NCI-H2196 (cell line): ENCODE data around the gene FILIP1L.

Source experiments
- DNase-seq: peaks from one replicate; lab custom pipeline; 2025; ENCODE audit not compliant: unreplicated experiment; lab: John Stamatoyannopoulos, UW

Gene FILIP1L

DNA sequence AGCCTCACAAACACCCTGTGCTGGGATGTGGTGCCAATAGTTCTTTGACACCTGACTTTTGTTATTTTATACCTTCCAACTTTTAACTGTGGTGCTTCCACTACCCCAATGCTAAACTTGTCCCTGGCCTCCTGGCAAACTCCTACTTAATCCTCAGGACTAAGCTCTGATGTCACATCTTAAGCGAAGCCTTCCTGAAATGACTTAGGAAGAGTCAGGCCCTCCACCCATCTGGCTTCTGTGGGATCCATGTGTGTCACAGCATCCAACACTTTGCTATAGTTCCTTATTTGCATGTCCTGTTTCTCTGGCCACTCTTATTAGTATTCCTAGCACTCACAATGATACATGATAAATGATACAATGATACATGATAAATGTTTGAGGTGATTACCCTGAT lies 133.2 kb downstream of the FILIP1L start:
- DNase-seq: no peak

DNA sequence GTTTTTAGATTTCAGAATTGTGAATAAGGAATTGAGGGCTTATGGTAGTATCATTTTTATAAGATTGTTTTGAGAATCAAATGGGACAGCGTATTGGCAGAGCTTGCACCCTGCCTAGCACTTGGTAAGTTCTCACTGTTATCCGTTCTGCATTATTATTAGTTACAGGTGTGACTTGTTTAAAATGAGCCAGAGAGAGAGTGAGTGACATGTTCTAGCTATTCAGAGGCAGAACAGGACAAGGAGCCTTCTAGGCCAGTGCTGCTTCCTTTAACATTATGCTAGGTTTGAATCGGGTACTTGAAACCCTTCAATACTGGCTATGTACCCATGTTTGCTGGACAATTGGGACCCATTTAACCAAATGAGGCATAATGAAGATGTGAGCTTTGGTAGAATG lies 133.7 kb downstream of the FILIP1L start:
- DNase-seq: no peak

DNA sequence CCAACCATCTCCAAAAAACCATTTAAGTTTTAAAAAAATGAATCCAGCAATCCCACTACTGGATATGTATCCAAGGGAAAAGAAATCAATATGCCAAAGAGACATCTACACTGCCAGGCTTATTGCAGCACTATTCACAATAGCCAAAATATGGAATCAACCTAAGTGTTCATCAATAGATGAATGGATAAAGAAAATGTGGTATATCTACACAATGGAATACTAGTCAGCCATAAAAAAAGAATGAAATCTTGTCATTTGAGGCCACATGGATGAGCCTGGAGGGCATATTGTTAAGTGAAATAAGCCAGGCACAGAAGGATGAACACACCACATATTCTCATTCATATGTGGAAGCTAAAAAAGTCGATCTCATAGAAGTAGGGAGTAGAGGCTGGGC lies 136.1 kb downstream of the FILIP1L start:
- DNase-seq: no peak

DNA sequence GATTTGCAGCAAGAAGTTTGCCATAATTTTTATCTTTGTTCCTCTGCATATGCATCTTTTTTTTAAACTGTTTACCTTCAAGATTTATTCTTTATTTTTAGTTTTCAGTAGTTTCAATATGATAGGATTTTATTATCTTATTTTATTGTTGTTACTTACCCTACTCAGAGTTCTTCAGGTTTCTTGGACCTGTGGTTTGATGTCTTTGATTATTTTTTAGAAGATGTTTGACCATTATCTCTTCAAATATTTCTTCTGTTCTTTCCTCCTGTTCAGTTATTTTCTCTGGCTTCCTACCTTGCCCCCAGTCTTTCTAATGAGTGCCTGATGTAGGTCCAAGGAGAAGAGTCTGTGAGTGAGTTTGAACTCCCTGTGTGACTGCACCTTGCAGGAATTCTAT lies 137.7 kb downstream of the FILIP1L start:
- no peak for DNase-seq

DNA sequence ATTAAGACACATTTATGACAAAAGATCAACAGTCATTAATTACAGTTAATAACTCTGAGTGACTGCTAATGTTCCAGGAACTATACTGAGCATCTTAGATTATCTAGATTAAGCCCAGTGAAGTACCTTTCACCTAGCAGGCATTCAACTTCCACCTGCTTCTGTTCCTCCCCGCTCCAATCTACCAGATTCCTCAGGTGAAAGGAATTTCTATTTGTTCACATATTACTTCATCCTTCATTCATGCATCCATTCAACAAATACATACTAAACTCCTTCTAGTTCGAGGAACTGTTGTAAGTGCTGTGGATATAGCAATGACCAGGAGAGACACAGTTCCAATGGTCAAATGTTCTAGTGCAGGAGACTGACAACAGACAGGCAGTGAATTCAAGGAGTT lies 139.3 kb downstream of the FILIP1L start:
- DNase-seq: no peak

DNA sequence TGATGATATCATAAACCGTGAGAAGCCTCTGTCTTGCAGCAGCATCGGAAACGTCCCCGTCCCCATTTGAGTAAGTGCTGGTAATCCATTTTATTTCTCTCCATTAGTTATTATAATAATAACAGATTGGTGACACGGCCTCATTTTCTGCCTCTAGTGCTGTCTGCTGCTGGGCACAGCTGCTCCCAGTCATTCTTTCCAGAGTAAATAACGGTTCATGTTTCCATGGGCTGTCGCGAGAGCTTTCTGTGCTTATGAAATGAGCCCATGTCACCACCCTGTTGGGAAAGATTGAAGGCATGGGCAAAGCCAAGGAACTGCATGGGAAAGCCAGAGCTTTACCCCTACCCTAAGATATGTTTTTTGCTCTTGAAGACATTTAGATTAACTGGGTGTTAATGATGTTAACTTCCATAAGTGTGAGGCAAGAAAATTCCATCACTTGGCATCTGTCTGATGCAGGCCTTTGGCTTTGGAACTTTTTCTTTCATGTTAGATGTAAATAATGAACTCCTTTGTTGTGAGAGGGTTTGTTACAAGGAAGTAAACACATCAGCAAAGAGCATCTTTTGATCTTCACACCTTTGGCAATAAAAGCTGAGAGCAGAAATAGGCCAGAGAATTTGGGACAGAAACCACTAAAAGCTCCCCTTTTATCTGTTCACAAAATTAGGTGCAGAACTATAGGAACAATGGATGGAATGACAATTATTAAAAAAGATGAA lies 141.8 kb downstream of the FILIP1L start:
- no peak for DNase-seq

DNA sequence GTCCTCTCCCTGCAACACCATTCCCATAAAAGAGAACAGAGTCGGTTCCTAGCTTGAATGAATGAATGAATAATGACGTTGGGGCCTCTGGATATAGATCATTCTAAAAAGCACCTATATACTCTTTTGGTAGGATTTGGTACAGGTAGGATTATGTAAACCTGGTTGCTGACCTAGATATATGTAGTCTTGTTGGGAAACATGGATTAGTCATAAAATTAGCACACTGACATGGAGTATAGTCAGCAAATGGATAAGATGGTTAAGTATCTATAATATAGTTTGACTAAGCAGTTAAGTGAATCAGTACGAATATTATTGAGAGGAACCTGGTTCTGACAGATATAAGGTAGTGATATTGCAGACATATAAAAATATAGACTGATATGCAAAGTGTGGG lies 142.5 kb downstream of the FILIP1L start:
- no peak for DNase-seq

DNA sequence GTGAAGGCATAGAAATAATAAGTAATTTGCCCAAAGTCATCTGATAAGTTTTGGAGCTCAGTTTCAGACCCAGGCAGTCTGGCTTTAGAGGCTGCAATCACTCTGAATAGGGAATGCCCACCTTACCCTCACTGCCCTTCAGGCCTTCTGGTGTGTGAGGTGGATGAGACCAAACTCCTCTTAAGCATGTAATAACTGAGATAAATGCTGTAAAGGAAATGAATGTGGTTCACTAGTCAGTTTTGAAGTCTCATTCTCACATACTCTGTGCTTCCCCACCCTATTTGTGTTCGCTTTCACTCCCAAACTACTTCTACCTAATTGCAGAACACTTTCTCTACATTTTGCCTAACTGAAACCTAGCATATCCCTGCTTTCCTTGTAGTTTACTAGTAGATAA lies 144.1 kb downstream of the FILIP1L start:
- DNase-seq: no peak

DNA sequence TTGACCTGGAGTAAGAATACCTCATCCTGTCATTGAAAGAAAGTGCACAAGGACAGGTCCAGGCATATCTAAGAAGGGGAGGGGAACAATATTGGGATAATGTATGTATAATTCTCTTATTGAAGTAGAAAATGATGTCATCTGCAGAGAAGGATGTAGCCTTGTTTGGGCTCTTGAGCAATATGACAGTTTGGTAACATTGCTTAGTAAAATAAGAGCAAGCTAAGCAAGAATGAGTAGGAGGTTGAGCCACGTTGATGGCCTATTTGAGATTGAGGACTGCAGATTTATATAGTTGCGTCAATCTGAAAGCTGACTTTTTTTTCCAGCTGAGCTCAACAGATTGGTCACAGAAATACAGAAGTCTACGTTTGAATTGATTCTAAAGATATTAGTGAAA lies 145.2 kb downstream of the FILIP1L start:
- DNase-seq: no peak

DNA sequence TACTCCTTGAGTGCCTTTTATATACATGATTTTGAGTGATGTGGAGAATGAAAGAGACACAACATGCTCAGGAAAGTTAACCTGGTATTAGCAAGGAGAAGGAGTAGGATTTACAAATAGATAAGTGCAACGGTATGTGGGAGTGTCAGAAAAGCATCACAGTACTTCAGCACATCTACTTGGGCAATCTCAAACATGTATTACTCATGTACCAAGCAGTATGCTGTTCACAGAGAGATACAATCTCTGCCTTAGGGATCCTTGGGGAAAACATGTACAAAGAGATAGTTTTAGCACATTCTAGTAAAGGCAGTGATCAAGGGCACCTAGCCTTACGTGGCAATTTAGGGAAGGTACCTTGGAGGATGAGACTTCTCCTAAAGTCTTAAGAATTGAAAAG lies 146.5 kb downstream of the FILIP1L start:
- no peak for DNase-seq

DNA sequence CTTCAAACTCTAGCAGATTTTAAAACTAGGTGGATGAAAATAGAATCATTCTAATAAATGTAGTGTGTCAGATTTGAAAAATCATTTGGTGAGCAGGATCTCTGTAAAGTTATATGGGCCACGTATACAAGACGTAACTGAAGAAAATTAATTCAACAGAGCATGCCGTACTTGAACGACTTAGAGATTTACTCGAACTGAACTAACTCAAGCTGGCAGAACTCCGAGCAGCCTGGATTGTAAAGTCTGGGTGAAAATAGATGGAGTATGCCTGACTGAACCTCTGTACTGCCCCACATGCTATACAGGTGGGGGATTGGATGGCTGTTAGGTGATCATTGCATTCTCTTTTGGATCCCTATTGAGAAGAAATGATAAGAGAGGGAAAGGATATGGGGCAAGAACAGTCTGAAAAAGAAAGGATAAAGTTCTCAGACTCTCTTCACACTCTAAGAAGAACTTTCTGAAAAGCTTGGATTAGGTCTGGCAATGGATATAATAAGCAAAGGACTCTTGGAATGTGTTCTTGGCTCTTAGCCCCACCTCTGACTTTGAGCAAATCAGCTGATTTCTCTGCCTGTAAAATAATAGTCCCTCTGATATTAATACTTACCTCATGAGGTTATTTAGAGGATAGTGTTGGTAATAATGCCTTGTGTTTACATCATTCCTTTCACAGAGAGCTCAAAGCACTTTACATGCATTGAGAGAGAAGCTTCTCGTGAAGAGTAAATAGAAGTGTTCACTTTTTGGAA lies 147.5 kb downstream of the FILIP1L start:
- DNase-seq: no peak

DNA sequence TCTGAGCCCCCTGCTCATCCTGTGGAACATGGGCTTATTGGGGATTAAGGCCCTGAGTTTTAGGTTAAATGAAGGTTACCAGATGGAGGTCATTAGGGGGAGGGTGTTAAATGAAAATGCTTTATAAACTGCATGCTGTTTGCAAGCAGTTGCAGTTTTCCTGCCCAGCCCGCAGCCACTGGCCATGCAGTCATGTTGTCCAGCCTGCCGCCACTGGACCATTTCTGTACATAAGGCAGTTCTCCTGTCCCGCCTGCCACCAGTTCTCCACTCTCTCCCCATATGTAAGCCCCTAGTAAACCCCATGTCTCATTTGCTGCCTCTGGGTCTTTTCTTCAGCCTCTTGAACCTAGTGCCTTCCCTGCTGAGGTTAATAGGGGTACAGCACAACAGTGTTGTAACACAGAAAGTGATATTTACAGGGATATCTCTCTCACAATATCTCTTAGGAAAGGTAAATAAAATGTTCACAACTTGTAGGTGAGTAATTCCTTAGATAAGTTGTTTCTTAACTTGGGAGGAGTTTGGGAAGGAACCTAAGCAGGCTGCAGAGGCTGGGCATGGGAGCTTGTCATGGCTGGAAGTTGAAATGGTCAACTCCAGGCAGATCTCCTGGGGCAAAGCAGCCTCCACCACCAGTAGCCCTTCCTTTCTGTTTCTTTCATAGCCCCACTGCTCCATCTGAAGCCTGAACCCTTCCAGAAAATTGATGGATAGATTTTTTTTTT lies 148.5 kb downstream of the FILIP1L start:
- DNase-seq: no peak

DNA sequence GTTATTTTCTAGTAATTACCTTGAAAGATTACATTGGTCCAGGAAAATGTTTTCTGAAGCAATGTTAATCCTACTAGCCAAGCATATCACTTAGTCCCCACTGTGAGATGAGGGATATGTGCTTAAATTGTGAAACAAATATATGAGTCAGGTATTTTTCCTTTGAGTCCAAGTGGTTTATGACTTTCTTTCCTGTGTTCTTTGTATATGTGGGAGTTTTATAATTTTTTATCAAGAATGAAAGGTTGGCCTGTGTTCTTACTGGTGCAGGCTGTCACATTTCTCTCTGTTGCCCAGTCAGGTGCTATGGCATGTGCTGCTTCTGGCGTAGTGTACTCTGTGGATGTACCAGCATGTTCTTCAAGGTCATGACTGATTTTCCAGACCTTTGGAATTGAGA lies 149.2 kb downstream of the FILIP1L start:
- no peak for DNase-seq

DNA sequence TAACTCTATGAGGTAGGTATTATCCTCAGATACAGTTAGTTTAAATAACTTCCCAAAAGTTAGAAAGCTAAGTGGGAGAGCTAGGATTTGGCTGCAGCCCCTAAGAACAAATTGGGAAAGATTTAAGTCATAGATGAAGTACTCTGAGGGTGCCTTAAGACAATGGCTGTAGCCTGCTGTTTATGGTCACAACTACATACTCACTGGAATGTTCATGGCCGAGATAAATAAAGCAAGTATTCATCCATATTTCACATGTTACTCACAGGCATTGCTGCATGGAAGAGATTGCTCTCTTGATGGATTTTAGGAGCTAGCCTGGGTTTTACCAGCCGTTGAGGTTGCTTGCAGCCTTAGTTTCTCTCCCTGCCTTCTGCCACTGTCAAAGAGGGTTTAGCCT lies 151.6 kb downstream of the FILIP1L start:
- DNase-seq: no peak

DNA sequence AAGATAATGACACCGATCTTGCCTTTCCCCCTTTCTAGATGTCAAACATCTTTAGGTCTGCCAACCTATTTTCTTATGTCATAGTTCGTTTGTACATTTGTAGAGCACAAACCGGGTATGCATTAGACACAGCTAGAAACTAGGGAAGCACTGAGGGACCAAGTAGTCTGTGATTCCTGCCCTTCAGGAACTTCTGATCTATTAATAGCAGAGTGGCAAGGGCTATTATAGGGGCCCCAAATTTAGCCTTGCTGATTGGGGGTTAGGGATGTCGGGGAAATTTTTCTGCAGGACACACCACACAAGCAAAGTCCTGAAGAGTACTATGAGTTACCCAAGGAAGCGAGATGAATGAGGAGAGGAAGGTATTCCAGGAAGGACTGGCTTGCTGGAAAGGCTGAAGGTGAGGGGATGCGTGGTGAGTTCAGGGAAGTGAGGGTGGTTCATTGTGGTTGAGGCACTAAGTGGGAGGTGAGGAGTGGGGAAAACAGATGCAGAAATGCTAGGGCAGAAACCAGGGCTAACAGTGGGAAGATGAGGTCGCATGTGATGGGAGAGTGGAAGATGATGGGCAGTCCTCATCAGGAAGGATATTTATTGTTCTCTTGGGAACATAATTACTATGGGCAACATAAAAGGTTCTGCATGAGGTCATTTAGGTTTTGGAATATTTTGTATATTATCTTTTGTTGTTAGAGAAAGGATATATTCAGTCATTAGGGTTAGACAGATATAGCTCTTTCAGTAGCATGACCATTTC lies 152.4 kb downstream of the FILIP1L start:
- DNase-seq: no peak

DNA sequence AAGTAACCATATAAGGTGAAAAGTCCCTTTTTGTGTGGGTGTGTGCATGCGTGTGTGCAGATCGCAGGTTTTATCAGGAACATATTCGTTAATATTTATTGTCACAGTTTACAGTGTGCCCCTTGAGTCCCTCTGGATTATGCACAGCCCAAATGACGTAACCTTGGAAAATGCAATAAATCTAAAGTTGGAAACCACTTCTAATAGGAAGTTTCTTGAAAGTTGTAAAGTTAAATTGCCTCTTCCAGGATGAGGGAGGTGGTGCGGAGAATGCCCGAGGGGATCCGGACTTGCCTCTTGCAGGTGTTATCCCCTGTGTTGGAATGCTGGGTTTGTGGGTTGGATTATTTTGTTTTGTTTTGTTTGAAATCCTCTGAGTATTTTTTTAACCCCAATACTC lies 153.4 kb downstream of the FILIP1L start:
- no peak for DNase-seq

DNA sequence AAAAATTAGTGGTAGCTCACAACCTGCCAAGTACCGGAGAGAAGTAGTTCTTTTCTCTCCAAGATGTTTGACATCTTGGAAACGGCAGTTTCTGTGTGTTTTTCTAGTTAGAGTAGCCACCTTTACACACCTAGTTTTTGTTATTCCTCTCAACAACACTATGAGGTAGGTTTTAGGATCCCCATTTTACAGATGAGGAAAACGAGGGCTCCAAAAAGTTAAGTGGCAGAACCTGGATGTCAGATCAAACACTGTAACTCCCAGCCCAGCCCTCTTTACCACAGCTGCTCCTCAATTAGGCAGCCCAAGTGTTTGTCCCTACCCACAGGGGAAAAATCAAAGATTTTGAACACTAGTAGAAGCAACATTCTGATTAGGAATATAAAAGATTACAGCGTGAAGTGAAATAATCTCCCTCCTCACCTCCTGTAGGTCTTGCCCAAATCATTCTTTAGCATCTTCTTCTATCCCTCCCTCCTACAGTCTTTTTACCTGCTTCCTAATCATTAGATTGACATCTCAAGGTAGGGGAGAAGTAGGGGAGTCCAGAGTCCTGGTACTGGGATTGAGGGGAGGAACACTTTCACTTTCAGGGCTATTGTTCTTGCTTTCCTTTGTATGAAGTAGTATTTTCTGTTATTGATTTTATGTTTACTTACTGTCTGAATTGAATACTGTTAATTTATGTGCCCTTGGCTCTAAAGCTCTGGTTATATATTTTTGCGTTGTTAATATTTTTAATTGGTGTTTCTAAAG lies 154.0 kb downstream of the FILIP1L start:
- no peak for DNase-seq

DNA sequence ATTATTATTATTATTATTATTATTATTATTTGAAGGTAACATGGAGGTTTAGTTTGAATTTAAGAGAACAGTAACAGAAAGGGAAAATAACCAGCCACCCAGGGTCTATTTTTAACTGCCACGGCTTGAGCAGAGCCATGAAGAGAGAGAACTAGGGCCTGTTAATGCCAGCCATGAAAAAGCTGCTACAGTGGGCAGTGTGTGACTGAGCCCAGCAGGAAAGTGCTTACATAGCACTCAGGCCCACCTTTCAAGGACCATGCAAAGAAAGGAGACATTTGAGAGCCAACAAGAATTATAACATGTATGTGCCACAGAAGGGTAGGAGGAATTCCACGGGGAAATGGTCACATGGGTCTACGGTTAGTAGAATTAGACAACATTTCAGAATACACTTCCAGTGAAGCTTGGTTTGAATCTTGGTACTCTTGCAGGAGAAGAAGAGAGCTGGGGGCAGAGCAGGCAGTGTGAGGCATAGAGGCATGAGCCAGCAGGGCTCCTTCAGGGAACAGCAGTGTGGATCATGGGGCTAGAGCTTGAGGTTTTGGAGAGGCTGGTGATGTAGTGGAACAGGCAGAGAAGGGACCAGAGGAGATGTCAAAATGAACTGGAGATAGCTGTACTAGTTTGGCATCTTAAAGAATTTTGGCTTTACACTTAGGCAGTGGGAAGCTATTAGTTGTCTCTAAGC lies 155.9 kb downstream of the FILIP1L start:
- no peak for DNase-seq

DNA sequence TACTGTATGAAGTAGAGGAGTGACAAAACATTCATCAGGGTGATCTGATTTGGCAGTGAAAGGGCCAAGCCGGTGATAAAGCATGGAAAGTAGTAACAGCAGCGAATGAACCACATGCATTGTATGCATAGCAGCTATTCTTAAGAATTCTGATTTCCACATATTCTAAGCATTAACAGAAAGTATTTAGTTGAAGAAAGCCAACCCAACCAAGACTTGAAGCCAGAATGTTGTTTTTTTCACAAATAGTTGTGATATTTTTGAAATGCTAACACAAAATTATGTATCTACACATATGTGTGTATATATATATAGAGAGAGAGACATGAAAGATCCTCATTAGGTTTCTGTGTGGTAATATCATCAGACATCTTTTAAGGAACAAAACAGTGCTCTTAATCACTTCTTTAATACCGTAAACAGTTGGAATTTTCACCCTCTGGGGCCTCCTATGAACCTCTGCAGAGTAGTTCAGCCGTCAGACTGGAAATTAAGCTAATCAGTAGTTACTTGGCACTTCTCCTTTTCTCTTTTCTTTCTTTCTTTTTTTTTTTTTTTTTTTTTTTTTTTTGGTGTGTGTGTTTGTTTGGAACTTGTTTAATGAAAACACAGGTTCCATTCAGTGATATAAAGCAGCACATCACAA lies 157.0 kb downstream of the FILIP1L start:
- DNase-seq: no peak
